GM12872 (cell line): ENCODE data around the gene MRPL23.

Experiments
- CTCF ChIP-seq: IDR thresholded peaks from 3 replicates; pipeline ENCODE4 v1.5.1; 2011; ENCODE audit warnings: low read depth, mild to moderate bottlenecking, low read length, moderate library complexity; ENCODE audit not compliant: insufficient read depth

Gene MRPL23

GRCh38 chr11:1969776-1970175 lies 22.6 kb downstream of the MRPL23 start:
- TF ChIP-seq CTCF: no peak

GRCh38 chr11:1970956-1971355 lies 23.8 kb downstream of the MRPL23 start:
- no peak for TF ChIP-seq CTCF

GRCh38 chr11:1975185-1975584 lies 28.1 kb downstream of the MRPL23 start:
- TF ChIP-seq CTCF: no peak

GRCh38 chr11:1978720-1979473 lies 31.8 kb downstream of the MRPL23 start:
- TF ChIP-seq CTCF: no peak

- TF ChIP-seq CTCF: no peak
Measured at GRCh38 chr11:1979607-1980006, 32.5 kb downstream of the MRPL23 start.

- TF ChIP-seq CTCF: no peak
Measured at GRCh38 chr11:1982873-1983600, 35.9 kb downstream of the MRPL23 start.

DNA sequence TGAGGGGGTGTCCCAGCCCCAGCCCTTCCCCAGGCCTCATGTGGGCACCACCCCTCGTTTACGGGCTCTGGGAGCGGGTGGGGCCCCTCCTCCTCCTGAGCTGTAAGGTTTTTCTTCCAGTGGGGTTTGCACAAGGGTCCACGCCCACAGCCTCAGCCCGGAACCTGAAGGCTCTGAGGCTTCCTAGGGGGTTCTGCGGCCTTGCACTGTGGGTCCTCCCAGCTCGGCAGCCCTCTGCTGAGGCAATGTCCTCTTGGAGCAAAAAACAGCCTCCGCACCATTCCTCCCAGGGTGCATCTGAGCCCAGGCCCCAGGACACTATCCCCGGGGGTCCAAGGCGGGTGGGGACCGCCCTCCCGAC lies 36.4 kb downstream of the MRPL23 start:
- TF ChIP-seq CTCF: no peak
